HG02759 (cell line): ENCODE measurements around the gene ANK2.

ENCODE experiments used
- ATAC-seq: cut with Tn5 transposase; IDR thresholded peaks from one replicate; pipeline ENCODE4 v1.9.1; 2021; ENCODE audit warnings: mild to moderate bottlenecking, moderate library complexity; ENCODE audit not compliant: unreplicated experiment

Gene ANK2

DNA sequence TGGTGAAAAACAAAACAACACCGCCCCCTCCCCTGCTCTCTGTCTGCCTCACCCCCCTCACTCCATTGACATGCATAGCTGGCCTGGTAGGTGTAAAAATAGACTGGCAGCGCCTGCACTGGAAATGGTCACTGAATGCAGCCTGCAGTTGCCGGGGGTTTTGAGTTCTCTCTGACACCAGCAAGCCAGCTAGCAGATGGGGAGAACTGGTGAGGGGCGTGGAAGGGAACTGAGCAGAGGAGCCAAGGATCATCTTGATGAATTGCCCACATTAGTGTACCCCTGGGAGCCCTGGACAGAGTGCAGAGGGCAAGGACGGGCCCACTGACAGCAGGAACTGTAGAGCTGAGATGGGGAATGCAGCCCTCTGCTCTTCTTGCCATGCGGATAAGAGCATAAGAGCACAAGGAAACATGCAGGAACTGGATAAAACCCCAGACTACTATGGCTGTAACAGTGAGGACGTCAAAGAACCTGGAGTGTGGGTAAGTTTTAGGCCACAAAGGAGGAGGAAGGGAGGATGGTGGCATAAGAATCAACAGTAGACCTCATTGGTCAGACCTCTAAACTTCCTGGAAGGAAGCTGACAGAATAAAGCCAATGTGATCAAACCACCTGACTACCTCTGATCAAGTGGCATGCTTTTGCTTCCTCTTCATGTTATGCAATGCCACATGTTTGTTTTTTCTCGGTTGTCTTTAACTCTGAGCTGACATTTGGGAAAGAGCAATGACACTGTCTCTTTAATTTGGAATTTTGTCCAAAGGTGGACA is 96.3 kb downstream of the ANK2 start:
- no peak for ATAC-seq

DNA sequence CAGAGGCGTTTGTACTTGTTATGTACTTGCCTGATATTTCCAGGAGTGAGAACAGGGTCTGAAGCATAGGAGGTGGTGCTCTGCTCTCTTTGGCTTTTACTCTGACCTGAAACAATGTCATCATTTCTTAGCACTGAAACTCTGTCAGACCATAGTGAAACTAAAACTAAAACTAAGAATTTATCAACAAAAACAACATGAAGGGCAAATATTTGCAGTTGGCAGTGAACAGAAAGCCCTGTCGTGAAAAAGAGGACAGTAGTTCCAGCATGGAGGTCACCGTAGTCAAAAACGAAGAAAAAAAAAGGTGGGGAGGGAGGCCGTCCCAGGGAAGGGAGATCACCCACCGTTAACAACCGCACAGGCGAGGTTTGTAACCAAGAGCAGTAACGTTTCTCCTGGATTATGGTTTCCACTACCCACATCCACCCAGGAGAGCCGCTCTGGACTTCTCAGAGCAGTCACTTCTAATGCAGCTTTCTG is 97.5 kb downstream of the ANK2 start:
- ATAC-seq: peak; percentile 75

DNA sequence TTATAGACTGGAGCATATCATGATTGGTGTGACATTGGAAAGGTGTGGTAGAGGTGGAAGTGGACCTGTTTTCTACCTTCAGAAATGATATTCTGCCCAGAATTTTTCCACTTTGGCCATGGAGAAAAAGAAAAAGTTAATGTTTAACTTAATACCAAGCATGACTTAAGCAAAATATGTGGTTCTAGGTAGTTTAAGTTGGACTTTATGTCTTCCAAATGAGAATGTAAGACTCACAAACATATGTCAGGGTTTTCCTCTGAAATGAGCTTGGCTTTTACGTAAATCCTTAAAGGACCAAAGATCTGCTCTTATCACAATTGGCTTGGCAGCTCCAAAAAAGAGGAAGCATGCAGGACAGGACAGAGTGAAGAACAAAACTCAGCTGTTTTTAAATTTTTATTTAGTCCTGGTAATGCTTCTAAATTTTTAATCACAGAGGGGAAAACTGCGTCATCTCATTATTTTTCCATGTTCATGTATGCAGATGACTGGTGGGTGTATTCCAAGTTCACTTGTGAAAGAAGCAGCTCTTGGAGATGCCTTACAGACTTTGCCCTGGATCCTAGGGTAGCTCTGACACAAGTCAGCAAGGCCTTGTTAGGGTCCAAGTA is 98.2 kb downstream of the ANK2 start:
- ATAC-seq: no peak

DNA sequence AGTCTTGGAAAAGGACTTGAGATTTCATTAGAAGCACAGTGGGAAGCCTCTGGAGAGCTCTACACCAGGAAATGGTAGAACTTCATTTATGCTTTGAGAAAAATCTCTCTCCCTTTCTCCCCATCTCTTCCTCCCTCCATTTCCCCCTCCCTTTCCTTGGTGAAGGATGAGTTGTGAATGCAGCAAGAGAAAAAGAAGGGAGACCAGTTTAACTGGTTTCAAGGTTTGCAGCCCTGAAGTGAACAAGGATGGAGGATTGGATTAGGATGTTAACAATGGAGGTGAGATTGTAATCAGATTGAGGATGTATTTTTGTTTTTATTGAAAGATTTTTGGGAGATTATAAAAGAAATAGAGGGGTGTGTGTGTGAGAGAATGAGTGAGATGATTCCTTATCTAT is 99.5 kb downstream of the ANK2 start:
- no peak for ATAC-seq

DNA sequence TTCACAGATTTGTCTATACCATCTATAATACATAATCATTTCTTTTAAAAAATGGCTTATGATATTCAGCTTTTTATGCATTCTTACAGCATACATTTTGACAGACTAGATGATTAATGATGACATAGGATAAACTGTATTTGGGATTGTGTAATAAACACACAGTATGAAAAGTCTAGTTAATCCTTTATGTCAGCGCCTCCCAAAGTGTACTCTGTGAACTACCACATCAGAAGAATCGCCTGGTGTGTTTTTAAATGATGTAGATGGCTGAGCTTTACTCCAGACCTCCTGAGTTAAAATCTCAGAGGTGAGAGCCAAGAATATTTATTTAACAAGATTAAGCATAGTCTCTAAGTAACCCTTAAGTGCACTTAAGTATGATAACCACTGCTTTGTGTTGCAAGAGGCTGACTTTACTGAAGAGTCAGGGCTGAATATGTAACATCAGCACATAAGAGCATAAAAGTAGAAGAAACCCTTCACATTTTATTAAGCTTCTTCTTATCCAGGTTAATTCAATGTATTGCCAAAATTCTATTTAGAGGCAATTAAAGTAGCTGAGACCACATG is 104.2 kb downstream of the ANK2 start:
- no peak for ATAC-seq

DNA sequence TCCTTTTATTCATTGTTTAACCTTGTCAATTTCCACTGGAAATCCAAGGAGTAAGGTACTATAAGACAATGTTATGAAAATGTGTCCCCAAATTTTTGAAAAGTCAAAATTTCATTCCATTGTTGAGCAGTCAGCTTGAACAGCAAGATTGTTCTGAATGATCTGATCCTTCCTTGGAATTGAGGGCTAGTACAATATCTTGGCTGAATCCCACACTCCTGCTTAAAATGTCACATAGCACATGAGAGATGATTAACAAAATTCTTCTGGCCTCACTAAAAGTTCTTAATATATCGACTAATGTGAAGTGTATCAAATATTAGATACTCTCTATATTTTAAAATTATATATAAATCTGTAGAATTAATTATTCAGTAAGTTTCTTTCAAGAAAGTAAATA is 104.8 kb downstream of the ANK2 start:
- no peak for ATAC-seq

DNA sequence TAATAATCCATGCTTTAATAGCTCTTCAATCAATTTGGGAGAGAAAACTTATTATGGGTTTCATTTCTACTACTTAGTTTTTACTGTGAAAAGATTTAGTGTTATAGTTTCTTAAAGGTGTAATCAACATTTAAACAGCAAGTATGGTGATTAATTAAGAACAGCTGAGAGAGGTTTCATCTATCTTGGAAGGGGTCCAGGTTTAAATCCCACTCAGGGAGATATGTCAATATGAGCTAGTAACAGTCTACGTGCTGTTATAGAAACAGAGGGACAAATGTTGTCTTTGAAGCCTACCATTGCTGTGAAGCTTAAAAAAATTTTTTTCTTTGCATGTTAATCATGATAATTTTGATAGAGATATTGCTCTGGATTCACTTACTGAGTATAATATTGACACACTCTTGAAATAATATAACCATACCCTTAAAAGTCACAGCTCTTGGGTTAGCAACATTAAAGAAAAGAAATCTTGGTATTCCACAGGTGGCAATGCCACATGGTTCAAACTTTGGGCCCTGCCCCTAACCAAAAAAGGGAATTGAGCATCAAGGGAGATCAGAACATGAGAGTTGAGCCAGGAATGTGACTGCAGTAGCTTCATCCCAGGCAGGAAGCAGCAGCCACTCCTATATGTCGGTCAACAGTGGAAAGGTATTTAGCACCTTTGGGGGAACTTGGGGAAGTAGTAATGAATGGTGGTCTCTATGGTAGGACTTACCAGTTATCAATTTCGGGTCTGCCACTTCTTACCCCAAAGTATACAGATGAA is 107.8 kb downstream of the ANK2 start:
- ATAC-seq: no peak

DNA sequence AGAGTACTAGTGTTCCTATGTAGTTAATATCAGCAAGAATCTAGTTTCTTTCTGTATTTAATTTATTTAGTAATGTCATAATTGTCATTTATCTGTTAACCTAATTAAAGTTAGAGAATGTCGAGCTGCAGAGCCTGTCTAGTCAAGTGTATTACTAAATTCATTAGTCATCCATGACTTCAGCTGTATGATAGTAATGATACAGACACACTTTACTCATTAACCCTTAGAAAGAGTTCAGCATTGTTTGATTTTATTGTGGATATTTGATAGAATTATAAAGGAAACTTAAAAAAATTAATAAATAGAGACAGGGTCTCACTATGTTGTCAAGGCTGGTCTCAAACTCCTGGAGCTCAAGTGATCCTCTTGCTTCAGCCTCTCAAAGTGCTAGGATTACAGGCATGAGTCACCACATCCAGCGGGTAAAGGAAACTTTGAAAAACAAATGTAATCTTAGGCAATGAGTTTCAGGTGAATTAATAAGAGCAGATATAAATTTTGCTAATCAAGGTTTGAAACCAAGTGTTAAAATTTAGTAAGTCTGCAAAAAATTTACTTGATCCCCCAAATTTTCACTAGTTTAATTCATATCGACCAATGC is 110.6 kb downstream of the ANK2 start:
- no peak for ATAC-seq

DNA sequence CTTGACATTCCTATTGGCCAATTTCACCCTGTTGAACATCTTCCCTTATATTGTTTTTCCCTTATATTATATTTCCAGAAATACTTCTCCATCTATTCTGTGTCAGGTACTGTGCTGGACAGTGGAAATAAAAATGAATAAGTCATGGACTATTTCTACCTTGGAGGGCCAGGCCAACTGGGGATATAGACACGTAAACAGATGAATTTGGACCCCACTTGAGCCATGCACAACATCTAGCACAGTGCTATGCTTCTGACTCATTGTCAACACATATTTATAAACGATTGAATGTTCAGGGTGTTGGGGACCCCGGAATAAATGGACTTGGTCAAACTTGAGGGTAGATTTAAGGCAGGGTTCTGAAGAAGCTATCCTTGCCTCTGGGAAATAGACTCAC is 111.1 kb downstream of the ANK2 start:
- no peak for ATAC-seq

DNA sequence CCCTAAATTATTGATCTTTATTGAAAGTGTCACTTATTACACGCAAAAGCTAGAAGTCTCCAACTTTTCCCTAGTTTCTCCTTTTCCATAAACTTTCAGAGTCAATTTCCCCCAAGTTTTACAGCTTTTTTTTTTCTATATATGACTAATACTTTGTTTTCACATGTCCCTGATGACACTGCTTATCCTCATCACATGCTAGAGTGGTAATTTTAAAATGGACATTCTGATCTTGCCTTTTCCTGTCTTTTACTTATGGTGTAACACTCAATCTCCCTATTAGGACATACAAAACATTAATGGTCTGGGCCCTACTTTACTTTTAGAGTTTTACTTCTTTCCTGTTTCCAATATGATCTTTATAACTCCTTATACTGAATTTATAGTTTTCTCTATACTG is 112.6 kb downstream of the ANK2 start:
- ATAC-seq: no peak

DNA sequence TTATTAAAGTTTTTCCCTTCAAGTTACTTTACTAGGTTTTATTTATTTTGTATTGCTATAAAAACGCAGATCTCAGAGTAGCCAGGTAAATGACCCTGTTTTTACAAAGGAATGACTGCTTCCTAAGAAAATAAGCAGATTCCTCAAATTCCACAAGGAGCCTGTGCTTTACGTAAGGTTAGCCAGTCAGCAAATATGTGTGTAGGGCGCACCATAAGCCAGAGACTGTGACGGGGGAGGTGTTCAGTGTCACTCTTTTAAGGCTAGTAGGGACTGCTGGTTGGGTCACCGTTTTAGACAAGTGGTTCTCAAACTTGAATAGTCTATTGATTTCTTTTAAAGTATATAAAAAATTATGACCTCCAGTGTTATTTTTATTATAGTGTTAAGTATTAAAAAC is 119.9 kb downstream of the ANK2 start:
- ATAC-seq: no peak

DNA sequence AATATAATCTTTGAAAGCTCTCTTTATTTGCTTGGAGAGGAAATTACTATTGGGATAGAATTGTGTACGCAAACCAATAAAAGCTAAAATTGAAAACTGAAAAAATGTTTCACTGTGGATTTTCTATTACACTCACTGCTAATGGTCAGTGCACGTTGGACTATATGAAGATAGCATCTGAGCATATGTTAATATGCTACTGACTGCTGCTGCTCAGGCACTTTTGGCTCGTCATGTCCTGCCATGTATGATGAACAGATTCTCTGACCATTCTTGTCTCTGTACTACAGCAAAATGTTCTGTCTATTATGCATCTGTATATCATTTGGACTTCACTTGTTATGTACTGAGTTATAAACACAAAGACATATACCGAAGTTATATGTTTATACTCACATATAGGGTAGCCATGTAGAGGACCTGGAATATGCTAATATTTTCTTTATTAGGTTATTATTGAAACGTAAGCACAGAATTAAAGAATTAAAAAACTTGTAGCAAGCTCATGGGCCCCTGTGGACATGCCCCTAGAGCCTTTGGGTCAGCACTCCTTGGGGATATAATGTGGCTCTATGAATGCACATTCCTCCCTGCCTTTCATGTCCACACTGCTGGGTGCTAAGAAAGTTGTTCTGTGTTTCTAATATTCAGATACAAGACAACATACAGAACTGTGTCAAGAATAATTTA is 120.8 kb downstream of the ANK2 start:
- ATAC-seq: no peak

DNA sequence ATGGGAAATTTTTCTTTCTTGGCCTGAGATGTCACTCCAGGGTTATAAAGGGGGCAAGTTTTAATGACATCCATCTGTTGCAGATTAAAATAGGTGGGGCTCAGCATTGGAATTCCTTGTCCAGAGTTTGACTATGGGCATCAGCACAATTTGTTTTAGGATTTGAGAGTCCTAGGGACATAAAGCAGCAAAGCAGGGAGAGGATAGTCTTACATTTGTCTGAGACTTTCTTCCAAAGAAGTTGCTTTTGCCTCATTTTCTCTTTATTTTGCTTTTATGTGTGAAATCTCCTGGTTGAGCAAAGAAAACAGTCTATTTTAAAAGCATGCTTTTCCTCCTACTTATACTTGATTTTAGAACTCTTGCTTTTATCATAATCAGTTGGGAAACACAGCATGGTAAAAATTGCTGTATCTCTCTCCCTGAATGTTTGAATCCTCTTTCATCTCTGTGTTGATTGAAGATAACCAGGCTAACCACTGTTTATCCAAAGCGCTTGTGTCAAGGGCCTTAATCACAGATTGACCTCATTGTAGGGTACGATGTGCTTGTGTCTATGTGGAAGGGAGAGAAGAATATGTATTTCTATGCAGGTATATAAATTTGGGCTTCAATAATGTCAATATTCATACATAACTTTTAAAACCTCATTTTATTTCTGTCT is 121.5 kb downstream of the ANK2 start:
- no peak for ATAC-seq

DNA sequence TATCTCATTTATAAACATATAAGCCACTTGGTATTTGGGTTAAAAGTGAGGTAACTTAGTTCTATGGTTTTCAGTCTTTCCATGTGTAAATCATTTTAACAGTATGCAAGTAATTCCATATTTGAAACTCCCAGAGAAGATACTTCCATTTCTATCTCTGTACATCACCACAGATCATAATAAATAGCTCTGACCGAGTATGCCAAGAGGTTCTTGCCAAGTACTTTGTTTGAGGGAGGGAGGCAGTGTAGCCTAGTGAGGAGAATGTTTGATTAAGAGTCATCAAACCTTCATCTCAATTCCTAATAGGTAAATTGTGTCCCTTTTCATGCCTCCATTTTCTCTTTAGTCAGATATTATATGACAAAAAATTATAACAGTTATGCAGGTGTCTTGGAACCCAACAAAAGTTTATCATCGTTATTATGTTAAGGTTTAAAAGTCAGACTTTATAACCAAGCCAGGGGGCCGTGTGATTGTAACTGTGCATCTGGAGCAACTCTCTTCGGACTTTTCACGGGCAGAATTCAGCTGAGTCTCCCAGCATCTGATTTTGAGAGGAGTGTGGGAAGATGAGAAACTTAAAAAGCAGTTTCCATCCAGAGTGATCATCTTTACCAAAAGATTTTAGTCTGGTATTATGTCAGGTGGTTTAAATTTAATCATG is 123.8 kb downstream of the ANK2 start:
- no peak for ATAC-seq

DNA sequence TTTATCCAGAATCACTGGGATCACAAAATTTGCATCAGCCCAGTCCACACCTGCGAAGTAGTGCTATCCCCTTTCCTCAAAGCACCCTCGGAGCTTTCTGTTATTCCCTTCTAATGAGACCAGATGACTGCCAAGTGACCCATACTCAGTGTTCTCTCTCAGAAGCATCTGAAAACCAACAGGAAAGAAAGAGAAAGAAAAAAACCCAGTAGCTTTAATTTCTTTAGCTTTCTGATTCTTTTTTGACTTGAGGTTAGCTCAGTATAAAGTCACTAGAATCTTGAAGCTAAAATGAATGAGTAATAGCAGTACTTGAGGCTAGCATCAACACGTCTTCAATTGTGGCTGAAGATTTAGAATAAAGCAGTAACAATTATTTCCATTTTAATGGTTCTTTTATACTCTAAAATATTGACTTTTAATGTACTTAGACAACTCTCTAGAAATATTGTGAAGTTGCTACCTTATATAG is 124.4 kb downstream of the ANK2 start:
- no peak for ATAC-seq

DNA sequence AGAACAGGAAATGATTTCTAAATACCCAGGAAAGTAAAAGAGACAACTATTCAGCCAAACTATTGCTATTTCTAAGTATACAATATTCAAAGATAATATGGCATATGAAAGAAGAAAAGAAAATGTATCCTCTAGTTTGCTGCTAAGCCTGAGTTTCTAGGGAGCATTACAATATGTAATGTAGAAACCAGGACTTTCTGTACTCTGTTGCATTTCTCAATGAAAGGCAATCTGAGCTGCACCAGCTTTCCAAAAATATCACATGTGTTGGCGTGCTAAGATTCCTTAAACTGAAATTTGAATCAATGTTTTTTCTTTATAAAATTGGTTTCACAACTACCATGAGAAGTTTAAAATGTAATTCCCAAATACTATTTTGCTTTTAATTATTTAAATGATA is 129.6 kb downstream of the ANK2 start:
- no peak for ATAC-seq

DNA sequence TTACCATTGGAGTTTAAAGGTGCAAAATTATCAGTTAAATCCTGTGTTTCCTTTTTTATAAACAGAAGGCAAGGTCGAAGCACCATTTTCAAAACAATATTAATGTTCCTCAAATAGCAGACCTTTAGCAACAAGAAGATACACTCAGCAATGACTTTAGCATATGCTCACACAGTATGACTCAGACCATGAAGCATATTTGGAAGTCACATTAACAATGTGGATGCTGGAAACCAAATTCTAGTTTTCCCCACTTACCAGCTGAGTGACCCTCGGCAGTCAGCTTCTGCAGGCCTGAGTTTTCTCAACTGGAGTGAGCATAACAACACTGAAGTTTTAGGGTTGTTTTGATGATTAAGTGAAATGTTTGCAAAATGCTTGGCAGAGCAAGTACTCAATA is 130.5 kb downstream of the ANK2 start:
- no peak for ATAC-seq

DNA sequence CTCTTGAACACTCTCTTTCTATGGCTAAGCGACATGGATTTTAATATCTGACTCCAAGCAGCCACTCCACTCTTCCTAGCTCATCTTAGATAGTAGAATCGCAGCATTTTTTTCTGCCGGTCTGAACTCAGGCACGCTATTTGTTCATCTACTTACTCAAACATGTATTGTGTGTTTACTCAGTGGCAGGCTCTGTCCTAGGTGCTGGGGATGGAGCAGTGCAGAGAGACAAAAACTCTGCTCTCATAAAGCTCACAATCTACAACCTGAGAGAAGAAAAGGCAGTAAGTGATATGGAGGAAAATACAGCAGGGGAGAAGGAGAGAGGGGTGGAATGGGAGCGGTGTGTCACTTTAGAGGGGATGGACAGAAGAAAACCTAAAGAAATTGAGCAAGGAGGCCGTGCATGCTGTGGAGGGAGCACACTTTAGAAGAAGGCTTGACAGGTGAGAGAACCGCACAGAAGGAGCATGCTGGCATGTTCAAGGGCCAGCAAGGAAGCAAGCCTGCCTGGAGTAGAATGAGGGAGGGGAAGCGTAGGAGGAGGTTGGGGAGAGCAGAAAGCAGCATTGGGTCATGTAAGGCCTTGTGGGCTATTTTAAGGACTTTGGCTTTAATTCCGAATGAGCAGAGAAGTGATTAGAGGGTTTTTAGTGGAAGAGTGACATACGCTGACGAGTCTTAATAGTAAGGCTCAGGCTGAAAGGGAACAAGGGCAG is 132.0 kb downstream of the ANK2 start:
- ATAC-seq: no peak
